Measurements from ENCODE around the gene RFX7. TPM values are rescaled to one million over a fixed set of nuclear protein-coding genes. Genes with fewer than 3 reads are reported as not detected.

RFX7 gene
- total RNA-seq, 2 donors from 2014 or later = 5.6 to 8.2 TPM

DNA sequence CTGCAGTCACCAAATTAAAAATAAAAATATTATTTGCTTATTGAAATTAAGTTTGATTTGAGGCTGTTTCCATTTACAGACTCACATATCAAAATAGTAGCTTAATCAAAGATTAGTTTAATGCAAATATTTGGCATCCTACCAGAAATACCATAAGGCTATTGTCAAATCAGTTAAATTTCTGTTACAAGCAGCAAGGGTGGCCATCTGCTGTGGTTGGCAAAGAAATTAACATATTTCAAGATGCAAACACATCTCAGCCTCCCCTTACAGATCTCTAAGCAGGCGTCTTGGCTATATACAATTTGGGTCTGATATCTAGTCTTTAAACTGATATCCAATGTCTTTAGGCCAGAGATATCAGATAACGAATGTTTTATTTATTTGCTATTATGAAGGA, 167.0 kb downstream of the RFX7 start:
- DNase-seq (no peak), ATAC-seq (no peak)
- intact Hi-C loops (cut with DNase I) = no loop called here

DNA sequence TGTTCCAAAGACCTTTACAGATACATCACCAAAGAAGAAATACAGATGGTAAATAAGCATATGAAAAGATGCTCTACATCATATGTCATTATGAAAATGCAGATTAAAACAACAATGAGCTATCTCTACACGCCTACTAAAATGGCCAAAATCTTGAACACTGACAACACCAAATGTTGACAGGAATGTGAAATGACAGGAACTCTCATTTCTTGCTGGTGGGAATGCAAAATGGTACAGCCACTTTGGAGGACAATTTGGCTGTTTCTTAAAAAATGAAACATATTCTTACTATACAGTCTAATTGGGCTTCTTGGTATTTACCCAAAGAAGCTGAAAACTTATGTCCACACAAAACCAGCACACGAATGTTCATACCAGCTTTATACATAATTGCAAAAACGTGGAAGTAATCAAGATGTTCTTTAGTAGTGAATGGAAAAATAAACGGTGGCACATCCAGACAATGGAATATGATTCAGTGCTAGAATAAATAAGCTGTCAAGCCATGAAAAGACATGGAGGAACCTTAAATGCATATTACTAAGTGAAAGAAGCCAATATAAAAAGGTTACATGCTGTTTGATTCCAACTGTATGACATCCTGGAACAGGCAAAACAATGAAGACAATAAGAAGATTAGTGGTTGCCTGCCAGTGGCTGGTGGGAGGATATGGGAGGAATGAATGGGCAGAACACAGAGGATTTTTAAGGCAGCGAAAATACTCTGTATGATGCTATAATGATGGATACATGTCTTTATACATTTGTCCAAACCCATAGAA, 169.0 kb downstream of the RFX7 start:
- ATAC-seq = no peak
- intact Hi-C loops (cut with DNase I) = no loop called here
- DNase-seq = no peak

DNA sequence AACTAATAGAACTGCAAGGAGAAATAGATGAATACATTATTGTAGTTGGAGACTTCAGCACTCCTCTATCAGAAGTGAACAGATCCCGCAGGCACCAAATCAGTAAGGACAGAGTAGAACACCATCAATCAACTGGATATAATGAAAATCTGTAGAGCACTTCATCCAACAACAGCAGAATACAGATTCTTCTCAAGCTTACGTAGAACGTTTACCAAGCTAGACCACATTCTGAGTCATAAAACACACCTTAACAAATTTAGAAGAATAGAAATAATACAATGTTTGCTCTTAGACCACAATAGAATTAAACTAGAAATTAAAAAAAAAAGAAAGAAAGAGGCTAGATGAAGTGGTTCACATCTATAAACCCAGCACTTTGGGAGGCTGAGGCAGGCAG, 179.5 kb downstream of the RFX7 start:
- DNase-seq (no peak), ATAC-seq (no peak)
- intact Hi-C loops (cut with DNase I) = no loop called here

DNA sequence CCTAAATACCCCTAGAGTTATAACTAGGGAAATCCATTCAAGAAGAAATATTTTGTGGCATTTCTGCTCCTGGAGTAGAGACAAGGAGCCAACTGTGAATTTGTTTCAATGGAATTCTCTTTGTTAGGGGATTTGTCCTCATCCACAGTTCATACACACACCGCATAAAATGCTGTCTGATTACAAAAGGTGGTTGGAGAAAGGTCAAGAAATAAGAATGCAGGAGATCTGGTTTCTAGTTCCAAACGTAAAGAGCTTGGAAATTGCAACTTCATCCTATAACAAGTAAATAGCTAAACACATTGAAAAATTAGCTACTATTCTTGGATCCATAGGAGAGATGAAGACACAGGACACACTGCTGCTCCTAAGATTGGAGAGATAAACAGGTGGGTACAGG, 184.0 kb downstream of the RFX7 start:
- intact Hi-C loops (cut with DNase I) = no loop called here
- ATAC-seq (no peak), DNase-seq (no peak)

DNA sequence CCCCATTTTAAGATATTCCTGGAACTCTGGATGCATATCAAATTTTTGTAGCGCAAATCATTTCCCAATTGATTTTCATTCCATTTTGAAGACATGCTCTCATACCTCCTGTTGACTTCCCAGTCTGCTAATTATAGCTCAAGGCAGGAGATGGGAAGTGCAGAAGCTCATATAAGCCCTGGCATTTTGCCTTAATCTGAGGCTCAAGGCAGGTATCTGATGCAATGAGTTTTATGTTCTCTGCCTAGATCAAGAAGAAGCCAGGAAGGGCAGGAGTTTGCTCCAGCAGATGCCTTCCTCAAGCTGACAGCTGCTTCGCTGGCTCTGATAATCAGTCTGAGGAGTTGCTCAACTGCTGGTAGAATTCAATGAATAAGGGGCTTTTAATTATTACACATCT, 184.7 kb downstream of the RFX7 start:
- DNase-seq (no peak), ATAC-seq (no peak)
- intact Hi-C loops (cut with DNase I) = no loop called here

DNA sequence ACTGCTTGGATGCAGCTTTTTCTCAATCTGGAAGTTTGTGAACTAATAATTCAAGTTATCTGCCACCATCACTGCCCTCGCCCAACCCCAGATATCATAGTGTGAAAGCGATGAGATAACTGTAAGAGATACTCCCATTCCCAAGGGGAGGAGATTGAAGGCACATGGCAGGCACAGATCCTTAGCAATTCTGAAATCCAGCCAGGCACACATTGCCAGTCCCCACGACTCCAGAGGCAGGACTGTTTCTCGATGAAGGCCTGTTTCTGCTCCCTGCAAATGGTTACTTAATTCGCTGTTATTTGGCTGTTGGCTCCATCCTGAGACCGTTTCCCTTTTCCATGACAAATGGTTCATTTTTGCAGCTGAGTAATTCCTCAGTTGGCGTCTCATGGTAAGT, 187.1 kb downstream of the RFX7 start:
- ATAC-seq (no peak), DNase-seq (no peak)
- intact Hi-C loops (cut with DNase I) = no loop called here

DNA sequence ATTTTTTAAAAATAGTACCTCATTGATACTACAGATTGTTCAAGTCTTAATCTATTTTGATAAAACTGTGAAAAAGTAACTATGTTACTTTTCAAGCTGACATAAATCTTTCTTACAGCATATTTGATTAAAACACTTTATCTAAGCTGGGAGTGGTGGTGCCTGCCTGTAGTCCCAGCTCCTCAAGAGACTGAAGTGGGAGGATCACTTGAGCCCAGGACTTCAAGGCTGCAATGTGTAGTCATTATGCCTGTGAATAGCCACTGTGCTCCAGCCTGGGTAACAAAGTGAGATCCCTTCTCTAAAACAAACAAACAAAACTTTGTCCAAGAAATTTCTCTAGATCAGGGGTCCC, 190.7 kb downstream of the RFX7 start:
- no peak for DNase-seq
- no peak for ATAC-seq
- intact Hi-C loops (cut with DNase I) = loop anchor here in 1 of 2 donors (5.0 kb wide), 1 partner anchor 406 kb away; no protein-coding TSS in a partner anchor

DNA sequence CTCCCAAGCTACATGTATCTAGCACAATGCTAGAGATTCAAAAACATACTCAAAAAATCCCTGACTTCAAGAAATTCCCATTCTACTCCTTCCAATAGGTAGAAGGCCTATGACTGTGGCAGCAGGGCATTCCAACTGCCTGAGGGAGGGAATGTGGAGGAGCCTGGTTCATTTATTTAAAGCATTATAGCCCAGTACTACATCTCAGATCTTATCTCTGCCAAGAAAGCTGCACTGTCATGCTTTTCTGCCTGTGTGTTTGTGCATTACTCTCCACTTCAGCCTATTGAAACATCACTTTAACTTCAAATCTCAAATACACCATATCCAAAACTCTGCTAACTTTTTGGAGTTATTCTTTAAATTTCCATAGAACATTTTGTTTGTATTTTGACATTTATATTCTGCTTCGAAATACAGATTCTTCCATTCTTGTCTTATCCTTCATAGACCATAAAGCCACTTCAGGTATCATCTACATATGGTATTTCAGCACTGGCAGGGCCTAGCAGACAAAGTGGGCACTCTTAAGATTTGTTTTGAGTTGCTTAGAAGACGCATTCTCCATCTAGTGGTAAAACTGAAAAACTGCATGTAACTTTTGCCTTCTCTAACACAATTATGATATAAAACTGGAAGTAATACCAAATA, 191.2 kb downstream of the RFX7 start:
- intact Hi-C loops (cut with DNase I) = loop anchor here in 1 of 2 donors (5.0 kb wide), 1 partner anchor 405 kb away; no protein-coding TSS in a partner anchor
- ATAC-seq (peak in 1 of 2 donors; percentile 48), DNase-seq (no peak)

DNA sequence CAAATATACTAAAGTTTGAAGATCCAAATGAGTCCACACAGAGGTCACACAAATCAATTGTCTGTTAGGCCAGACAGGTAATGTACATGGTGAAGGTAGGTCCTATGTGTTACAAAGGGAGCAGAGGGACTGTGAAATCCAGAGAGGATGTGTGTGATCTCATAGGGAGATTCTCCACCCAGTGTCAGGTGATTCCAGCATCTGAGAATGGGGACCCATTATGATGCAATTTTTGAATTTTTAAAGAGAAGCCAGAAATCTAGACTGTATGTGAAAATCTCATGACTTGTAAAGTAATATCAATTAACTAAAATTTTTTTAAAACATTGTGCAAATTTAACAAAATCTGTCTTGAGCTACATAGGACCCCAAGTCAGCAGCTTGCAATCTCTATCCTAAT, 192.0 kb downstream of the RFX7 start:
- DNase-seq (no peak), ATAC-seq (no peak)
- intact Hi-C loops (cut with DNase I) = loop anchor here in 1 of 2 donors (5.0 kb wide), 1 partner anchor 404 kb away; no protein-coding TSS in a partner anchor

DNA sequence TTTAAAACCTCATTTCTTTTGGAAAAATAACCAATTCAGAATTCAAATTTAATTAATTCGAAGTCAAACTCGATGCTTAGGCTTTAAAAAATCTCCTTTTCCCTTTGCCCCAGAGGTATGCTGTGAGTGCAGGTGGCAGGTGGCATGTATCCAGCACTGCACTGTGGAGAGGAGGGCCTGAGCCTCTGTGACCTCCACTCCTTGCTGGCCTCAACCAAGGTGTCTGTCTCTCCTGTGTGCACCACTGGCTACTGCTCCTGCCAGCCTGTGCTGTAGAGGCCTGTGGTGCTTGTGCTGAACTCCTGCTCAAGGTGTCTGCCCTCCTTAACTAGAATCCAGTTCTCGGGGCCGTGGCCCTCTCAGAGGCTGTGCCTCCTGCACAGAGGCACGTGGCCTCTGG, 194.1 kb downstream of the RFX7 start:
- no peak for DNase-seq
- no peak for ATAC-seq
- intact Hi-C loops (cut with DNase I) = no loop called here

DNA sequence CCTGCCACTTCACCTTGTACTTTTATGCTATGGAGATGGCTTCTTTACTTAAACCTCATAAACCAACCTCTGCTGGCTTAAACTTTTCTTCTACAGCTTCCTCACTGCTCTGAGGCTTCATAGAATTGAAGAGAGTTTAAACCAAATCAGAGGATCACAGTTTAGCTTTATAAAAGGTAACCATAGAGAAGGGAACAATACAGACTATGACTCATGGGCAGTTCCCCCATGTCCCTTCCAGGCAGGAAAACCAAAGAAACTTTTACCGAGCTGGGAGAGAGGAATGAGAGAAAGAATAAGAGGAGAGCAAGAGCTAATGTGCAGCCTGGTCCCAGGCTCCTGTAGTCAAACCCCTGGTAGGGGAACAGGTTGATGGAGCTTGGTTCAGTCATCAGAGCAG, 196.3 kb downstream of the RFX7 start:
- no peak for DNase-seq
- intact Hi-C loops (cut with DNase I) = no loop called here
- ATAC-seq = no peak

DNA sequence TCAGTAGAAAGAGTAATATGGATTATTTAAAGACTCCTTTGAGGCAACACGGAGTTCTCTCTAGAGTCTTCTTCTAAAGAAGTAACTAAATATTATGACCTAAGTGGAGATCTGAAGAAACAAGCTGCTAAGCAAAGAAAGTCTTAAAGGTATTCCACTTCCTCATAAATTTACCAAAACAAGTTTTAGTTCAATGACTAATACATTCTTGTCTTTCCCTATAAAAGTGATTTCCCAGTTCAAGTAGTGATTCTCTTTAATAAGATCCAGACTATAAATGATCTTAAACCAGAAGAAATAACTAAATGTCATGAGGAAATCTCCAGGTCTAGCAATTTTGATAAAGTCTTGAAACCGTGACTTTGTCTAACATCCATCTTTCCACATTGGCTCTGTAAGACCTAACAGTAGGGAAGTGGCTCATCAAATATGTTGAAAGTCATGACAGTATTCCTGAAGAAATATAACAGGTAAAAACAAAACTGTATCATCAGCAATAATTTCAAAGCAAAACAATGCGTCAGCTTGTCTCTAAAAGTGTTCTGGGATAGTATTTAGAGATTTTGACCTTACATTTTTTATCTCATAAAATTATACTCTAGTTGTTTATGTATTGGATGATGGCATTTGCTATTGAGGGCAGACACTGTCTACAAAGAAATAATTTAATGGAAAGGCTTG, 198.5 kb downstream of the RFX7 start:
- no peak for ATAC-seq
- intact Hi-C loops (cut with DNase I) = no loop called here
- no peak for DNase-seq

DNA sequence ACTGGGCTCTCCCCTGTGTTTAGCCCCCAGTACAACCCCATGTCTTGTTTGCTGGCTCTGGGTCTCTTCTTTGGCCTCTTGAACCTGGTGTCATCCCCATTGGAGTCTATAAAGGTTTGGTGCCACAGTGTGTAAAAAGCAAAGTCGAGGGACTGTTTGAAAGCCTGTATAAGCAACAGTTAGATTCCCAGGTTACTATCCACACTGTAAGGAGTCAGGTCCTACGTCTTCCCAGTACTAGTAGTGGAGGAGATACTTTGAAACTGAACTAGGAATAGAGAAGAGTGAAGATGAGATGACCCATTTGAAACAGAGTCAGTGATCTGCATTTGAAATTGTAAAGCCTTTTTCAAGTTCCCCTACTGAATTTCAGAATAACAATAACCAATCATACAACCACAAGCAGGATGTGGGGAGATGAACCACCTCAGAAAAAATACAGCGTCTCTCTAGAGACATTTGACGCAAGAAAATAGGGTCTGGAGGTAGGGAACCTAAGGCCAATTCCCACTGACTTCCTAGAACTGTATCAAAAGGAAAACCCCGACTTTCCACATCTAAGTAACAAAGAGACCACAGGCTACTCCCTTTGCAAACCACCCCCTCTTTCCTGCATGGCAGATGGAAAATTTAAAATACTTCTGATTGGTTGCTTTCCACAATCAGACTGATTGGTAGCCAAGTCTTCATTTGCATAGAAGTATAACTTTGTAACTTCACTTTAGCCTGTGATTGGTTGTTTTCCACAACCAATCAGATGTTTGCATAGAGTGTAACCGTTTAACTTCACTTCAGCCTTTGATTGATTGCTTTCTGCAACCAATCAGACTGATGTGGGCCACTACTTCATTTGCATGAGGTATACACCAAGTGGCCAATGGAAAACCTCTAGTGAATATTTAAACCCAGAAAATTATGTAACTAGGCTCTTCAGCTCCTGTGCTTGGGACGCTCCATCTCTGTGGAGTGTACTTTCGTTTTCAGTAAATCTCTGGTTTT, 200.4 kb downstream of the RFX7 start:
- ATAC-seq (peak in 1 of 2 donors; percentile 47), DNase-seq (no peak)
- intact Hi-C loops (cut with DNase I) = no loop called here

DNA sequence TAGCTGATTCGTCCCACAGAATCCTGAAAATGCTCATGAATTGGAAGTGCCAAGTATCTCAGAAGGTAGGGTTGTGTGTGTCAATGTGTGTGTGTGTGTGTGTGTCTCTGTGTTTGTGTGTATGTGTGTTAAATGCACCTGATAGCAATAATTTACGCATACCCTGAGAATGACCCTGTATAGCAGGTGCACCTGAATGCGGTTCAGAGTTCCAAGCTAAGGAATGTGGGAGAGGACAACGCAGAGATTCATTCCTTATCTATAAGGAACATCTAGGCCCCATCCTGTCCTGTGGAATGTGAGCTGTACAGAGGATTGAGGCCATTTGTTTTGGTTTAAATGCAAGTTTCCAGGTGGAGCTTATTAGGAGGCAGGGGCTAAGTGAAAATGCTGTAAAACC, 201.2 kb downstream of the RFX7 start:
- ATAC-seq = no peak
- intact Hi-C loops (cut with DNase I) = no loop called here
- DNase-seq = no peak

DNA sequence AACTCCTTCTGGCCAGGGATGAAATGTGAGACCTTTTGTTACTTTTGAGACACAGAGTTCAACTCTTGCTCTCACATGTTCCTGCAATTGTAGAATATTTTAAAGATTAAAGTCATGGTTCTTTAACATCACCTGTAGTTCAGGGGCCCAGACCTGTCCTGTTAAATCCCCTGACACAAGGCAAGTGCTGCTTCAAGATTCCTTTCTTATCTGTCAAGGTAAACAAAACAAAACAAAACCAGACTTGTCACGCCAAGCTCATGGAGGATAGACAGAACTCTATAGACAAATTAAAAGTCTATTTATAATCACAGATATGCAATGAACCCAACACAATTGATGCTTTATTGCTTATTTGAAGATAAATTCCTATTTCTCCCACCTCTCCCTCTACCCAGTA, 201.6 kb downstream of the RFX7 start:
- no peak for ATAC-seq
- no peak for DNase-seq
- intact Hi-C loops (cut with DNase I) = no loop called here

DNA sequence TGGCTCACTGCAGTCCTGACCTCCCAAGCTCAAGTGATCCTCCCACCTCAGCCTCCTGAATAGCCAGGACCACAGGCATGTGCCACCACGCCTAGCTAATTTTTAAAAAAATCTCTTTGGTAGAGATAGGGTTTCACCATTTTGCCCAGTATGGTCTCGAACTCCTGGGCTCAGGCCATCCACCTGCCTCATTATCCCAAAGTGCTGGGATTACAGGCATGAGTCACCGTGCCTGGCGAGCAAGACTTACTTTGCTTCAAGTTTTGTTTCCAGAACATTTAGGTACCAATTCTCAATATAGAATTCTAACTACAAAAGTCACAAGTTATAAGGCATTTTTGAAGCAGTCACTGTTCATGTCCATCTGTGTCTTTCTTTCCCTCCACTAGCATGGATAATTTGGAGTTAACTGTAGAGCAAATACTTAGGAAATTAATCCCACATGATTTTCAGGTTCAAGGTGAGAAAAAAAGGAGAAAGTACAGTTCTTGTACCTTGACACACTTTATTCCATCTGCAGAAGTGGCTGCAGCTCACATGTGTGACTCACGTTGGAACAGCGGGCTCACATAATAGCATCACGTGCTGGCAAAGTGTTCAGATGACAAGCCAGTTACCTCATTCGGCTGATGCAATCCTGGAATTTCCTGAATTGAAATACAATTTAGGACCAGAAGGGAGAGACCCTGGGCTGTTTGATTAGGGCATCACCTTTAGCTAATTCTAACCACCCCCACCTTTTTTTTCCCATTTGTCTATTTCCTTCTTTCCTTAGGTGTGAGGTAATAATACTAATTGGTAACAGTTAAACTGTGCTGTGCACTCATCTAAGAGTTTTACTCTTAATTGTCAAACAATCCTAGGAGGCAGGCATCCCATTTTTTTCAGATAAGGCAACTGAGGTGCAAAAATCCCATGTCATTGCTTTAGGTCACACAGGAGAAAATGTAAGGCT, 203.3 kb downstream of the RFX7 start:
- DNase-seq (peak; percentile 42), ATAC-seq (peak; percentile 59 to 84)
- intact Hi-C loops (cut with DNase I) = no loop called here

DNA sequence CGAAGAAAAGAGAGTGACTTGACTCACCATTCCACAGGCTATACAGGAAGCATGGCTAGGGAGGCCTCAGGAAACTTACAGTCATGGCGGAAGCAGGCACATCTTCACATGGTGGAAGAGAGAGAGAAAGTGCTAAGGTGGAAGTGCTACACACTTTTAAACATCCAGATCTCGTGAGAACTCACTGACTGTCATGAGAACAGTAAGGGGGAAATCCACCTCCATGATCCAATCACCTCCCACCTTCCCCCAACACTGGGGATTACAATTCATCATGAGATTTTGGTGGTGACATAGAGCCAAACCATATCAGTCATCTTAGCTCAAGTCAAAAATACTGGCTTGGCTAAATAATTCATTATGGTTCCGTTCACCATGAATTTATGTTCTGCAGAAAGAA, 205.0 kb downstream of the RFX7 start:
- DNase-seq (no peak), ATAC-seq (no peak)
- intact Hi-C loops (cut with DNase I) = no loop called here

DNA sequence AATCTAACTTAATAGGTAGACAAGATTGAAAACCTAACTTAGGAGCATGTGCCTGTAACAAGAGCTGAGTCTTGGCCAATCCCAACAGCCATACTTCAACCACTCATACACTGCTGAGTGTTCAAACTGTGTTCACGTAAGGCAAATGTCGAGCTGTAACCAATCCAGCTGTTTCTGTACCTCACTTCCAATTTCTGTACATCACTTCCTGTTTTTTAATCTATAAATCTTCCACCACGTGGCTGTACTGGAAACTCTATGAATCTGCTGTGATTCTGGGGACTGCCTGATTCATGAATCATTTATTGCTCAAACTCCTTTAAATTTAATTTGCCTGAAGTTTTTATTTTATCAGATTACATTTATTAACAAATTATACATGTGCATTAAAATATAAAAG, 205.7 kb downstream of the RFX7 start:
- intact Hi-C loops (cut with DNase I) = no loop called here
- no peak for ATAC-seq
- no peak for DNase-seq
